Measurements from ENCODE around the gene HSPA1A. TPM values are rescaled to one million over a fixed set of nuclear protein-coding genes. Genes with fewer than 3 reads are reported as not detected.
"Not testable (repeated sequence)": the region's sequence is repeated elsewhere in the genome, so short reads cannot be mapped to it uniquely, and the experiment has no call there.

The HSPA1A gene
- total and polyA plus RNA-seq, 9 of the 15 experiments (the other 6 are each of a cell fraction or from before 2014, with no cell fraction given): 2.2 to 273 (median 107) TPM

DNA sequence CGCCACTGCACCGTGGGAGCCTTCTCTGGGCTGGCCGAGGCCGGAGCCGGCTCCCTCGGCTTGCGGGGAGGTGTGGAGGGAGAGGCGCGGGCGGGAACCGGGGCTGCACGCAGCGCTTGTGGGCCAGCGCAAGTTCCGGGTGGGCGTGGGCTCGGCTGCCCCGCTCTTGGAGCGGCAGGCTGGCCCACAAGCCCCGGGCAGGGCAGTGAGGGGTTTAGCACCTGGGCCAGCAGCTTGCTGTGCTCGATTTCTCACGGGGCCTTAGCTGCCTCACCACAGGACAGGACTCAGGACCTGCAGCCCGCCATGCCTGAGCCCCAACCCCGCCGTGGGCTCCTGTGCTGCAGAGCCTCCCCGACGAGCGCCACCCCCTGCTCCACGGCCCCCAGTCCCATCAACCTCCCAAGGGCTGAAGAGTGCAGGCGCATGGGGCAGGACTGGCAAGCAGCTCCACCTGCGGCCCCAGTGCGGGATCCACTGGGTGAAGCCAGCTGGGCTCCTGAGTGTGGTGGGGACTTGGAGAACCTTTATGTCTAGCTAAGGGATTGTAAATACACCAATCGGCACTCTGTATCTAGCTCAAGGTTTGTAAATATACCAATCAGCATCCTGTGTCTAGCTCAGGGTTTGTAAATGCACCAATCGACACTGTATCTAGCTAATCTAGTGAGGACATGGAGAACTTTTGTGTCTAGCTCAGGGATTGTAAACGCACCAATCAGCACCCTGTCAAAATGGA lies 36.8 kb downstream of the HSPA1A start:
- H3K4me3 ChIP-seq; H3K9me3 ChIP-seq (replicated peaks; ENCODE audit: control insufficient read depth, insufficient read depth, low read depth, low read length); H3K79me2 ChIP-seq (ENCODE audit: control insufficient read depth, insufficient read depth, low read length); ATAC-seq; H3K27ac ChIP-seq (ENCODE audit: extremely low read depth, low read depth, low read length); H3K4me2 ChIP-seq (ENCODE audit: insufficient read depth, low read length); intact Hi-C loops (cut with micrococcal nuclease); H3K9ac ChIP-seq (ENCODE audit: insufficient read depth in 1 of 2, low read depth in 2 of 2, low read length in 2 of 2); H3K27me3 ChIP-seq (ENCODE audit: control insufficient read depth in 2 of 2, insufficient read depth in 2 of 2, low read length in 2 of 2); FAIRE-seq; H4K20me1 ChIP-seq (replicated peaks; ENCODE audit: control insufficient read depth, insufficient read depth, low read length); CTCF ChIA-PET (ENCODE audit: low intra/inter-chr PET ratio); H3K4me1 ChIP-seq (replicated peaks in 1 of 2; ENCODE audit: control insufficient read depth in 2 of 2, insufficient read depth in 2 of 2, low read length in 2 of 2); in situ Hi-C loops (cut with MboI); H3K36me3 ChIP-seq (ENCODE audit: control insufficient read depth, insufficient read depth, low read length); H2AFZ ChIP-seq (ENCODE audit: low read depth, low read length); BruUV-seq (replicated peaks); H3K9me1 ChIP-seq (ENCODE audit: control insufficient read depth, insufficient read depth, low read length): not testable (repeated sequence)
- WGBS (ENCODE audit: insufficient coverage, low coverage, missing lambda C conversion rate): 82% methylated on average over 34 of the region's 35 CpGs
- peak in 1 of 4 experiments; percentile 20 for DNase-seq (ENCODE audit: extremely low read depth in 1 of 4, low spot score in 3 of 4)
- TF ChIP-seq, protein P1, sequence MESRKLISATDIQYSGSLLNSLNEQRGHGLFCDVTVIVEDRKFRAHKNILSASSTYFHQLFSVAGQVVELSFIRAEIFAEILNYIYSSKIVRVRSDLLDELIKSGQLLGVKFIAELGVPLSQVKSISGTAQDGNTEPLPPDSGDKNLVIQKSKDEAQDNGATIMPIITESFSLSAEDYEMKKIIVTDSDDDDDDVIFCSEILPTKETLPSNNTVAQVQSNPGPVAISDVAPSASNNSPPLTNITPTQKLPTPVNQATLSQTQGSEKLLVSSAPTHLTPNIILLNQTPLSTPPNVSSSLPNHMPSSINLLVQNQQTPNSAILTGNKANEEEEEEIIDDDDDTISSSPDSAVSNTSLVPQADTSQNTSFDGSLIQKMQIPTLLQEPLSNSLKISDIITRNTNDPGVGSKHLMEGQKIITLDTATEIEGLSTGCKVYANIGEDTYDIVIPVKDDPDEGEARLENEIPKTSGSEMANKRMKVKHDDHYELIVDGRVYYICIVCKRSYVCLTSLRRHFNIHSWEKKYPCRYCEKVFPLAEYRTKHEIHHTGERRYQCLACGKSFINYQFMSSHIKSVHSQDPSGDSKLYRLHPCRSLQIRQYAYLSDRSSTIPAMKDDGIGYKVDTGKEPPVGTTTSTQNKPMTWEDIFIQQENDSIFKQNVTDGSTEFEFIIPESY (CRISPR knock-in tag; IDR thresholded peaks at IDR 0.05): peak; percentile 58; the same call in 1 of the 2 replicates
- TF ChIP-seq, protein P2, sequence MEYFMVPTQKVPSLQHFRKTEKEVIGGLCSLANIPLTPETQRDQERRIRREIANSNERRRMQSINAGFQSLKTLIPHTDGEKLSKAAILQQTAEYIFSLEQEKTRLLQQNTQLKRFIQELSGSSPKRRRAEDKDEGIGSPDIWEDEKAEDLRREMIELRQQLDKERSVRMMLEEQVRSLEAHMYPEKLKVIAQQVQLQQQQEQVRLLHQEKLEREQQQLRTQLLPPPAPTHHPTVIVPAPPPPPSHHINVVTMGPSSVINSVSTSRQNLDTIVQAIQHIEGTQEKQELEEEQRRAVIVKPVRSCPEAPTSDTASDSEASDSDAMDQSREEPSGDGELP (CRISPR knock-in tag; IDR thresholded peaks at IDR 0.05; ENCODE audit: borderline replicate concordance): 0 out of 2 replicates have a peak, but pooled peaks have one; percentile 0
- TF ChIP-seq KDM5B (IDR thresholded peaks at IDR 0.05; ENCODE audit: insufficient replicate concordance, low read depth, low read length) (peak; percentile 36), CBX3 (IDR thresholded peaks at IDR 0.05; ENCODE audit: borderline replicate concordance in 1 of 2, low read length in 2 of 2) (0 out of 3 replicates have a peak, but pooled peaks of 1 of the 2 experiments have one; percentile 63), FOS (IDR thresholded peaks at IDR 0.05; ENCODE audit: extremely low read depth, insufficient read length) (peak; percentile 54)
- POLR2A ChIA-PET: interaction anchor here (0.6 to 15.7 kb wide), 7 partner anchors 8 to 187 kb away, joined by 3 to 229 read pairs (median 4); partner anchors contain the start of genes GPANK1 and NEU1
